Measurements from ENCODE around the gene SFT2D2.
"Not testable (repeated sequence)": the region's sequence is repeated elsewhere in the genome, so short reads cannot be mapped to it uniquely, and the experiment has no call there.

The SFT2D2 gene

DNA sequence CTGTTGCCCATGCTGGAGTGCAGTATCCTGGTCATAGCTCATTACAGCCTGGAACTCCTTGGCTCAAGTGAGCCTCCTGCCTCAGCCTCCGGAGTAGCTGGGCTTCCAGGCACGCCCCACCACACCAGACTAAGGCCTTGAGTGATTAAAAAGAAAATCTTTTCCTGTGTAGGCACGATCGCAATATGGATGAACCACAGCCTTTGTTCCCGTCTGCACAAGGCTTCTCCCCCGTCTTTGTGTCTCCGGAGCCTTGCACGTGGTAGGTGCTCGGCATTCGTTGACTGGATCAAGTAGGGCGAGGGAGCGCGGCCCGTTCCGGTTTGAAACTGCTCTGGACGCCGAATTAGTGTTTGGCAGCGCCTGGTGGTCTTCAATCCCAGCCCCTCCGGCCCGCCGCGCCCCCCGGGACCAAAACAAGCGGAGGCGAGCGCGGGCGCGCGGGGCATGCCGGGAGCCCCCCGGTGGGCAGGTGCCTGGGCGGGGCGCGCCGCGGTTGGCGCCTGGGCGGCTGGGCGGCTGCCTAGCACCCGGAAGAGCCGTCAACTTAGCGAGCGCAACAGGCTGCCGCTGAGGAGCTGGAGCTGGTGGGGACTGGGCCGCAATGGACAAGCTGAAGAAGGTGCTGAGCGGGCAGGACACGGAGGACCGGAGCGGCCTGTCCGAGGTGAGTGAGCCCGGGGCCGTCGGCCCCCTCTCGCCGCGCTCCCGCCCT, at the start of gene SFT2D2:
Gene SFT2D2, plus strand, starts transcription at position 529 of the 715 bp plus-strand sequence. Its CDS starts 76 bp downstream, at position 605.
- DNase-seq = peak; percentile 78

DNA sequence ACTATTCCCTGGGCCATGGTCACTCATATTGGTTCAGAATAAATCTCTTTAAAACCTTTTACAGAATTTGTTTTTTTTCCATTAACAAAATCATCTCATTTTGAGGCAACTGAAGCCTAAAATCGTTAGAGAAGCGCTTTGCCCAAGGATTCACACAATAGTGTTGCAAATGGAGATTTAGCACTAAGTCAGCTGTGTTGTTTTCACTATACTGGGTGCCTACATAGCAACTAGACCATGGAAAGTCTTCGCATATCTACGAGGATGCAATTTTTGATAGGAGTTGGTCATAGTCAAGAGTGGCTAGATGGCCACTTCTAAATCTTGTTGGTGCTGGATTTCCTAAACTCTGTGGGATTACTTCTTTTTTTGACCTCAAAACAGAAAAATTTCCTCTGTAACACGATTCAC, 47.6 kb upstream of the SFT2D2 start:
- DNase-seq = no peak

DNA sequence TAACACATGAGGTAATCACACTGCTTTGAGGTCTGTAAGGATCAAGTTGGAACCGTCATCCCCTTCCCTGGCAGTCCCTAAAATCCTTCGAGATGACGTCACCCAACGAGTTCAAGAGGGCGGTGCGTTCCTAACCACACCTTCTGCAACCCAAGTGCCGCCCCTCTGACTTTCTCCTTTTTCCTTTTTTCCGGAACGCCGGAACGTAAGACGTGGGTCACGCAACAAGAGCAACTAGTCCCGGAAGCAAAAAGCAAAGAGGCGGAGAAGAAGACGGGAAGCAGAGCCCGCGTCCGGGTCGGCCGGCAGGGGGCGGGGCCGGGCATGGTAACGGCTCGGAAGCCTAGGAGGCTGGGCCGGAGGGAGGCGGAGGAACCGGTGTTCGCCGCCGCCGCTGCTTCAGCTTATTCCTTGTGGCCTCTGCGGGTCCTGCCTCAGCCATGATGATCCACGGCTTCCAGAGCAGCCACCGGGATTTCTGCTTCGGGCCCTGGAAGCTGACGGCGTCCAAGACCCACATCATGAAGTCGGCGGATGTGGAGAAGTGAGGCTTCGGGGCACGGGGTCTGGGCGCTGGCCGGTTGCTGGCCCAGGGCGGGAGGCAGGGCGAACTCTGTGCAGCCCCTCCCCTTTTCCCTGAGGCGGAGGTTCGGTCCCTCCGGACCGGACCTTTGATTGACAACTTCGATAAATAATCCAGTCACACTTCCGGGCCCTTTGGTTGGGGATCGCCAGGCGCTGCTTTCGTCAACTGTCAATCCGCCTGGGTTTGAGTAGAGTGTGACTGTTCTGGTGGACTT, 47.0 kb upstream of the SFT2D2 start, which contains the start of gene TIPRL:
Gene TIPRL, plus strand, starts transcription at position 325 of the 800 bp plus-strand sequence. Its CDS starts 116 bp downstream, at position 441.
- DNase-seq = peak; percentile 88

DNA sequence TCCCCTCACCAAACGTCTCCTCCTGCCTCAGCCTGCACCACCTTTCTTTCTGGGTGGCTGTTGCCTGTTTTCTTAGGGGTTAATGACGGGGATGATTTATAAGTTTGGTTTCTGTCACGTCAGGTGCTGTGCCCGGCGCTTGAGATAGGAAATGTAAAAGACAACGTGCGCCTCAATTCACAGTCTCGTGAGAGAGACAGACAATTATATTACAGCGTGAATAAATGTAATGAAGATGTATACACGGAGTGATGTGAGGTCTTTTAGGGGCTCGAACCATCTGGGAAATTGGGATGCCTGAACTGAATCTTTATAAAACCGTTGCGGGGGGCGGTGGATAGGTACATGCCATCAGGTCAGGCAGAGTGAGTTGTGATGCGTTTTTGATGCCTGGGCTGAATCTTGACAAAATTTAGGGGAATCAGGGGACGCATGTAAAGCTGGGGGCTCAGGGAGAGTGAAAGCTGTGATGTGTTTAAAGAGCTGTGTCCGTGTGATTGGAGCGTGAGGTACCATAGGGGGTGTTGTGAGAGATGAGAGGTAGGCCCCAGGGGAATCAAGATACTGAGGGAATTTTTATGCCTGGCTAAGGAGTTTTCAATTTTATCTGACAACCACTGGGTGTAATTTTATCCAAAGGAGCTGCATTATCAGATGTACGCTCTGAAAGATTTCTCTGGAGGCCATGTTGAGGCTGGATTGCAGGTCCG, 46.2 kb upstream of the SFT2D2 start:
- DNase-seq = peak; percentile 71

DNA sequence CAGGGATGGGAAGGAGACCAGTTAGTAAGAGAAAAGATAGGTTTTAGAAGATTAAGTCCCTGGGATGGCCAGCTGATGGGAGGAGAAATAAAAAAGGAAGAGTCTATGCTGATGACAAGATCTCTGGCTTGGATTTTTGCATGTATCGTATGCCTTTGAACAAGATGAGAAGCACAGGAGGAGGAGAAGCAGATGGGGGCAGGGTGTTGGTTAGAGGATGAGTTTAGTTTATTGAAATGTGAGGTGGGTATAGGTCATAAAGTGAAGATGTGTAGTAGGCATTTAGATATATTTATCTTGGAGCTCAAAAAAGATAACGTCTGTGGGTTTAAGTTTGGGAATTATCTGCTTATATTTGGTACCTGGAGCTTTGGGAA, 45.7 kb upstream of the SFT2D2 start:
- no peak for DNase-seq

DNA sequence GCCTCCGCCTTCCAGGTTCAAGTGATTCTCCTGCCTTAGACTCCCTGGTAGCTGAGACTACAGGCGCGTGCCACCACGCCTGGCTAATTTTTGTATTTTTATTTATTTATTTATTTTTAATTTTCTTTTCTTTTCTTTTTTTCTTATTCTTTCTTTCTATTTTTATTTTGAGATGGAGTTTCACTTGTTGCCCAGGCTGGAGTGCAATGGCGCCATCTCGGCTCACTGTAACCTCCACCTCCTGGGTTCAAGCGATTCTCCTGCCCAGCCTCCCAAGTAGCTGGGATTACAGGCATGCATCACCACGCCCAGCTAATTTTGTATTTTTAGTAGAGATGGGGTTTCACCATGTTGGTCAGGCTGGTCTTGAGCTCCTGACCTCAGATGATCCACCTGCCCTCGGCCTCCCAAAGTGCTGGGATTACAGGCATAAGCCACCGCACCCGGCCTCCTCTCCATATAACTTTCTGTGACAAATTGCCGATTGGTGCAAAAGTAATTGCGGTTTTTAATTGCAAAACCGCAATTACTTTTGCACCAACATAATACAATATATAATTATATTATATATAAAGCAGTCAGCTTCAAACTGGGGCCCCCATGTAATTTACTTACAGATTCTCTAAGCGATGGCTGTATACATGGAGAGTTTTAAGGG, 44.6 kb upstream of the SFT2D2 start:
- not testable (repeated sequence) for DNase-seq

DNA sequence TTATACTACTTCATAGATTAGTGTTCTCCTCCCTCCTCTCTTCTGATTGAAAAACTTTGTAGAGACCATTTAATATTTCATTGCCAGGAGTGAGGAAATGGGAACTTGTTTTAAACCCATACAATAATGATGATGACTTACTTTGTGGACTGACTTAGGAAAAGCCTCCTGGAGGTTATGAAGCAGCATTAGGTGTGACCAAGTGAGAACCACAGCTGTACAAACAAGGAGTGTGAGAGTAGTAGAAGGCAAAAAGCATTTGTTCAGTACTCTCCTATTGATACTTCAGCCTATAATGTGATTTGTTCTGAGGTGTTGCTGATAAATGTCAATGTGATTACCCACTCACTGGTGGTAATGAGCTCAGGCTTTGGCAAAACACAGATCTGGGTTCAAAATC, 38.6 kb upstream of the SFT2D2 start:
- DNase-seq = no peak

DNA sequence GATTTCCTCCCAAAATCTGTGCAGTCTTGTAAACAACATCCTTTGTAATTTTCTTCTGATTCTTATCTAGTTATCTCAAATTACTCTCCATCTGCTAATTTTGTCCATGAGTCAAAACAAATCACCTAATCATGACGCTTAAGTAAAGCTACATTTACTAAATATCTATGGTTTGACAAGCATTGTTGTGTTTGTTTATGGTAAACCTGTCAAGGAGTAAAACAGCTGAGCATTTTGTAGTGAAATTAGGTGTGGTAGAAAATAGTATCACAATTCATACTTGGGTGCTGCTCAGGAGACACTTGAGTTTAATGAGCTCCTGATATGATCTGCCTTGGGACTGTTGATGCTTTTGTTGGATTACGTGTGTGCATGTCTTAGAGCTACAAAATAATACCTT, 35.4 kb upstream of the SFT2D2 start:
- DNase-seq = no peak

DNA sequence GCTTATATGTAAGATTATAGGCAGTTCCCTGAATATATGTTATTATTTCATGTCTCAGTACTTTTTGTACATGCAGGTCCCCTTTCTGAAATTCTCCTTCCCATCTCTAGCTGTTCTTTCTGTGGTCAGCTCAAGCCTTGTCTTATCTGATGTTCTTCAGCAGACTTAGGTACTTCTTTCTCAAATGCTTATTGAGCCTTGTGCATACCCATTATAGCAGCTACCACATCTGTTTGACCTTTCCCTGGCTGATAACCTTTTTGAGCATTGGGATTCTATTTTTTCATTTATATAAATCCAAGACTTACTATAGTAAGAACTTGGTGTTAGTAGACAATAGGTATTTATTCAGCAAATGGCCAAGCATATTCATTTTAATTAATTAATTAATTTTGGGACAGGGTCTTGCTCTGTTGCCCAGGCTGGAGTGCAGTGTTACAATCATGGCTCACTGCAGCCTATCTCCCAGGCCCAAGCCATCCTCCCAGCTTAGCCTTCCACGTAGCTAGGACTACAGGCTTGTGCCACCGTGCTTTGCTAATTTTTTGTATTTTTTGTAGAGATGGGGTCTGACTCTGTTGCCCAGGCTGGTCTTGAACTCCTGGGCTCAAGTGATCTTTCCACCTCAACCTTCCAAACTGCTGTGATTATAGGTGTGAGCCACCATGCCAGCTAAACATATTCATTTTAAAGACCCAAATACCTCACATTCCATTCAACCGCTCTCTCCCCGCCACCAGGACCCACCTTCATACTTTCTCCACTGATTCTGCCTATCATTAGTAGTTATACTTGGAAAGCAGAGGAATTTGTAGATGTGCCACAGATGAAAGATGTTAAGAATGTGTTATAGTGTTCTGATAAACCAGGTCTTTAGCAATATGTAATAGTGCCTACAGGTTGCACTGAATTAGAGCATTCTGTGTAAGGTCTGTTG, 30.3 kb upstream of the SFT2D2 start:
- no peak for DNase-seq

DNA sequence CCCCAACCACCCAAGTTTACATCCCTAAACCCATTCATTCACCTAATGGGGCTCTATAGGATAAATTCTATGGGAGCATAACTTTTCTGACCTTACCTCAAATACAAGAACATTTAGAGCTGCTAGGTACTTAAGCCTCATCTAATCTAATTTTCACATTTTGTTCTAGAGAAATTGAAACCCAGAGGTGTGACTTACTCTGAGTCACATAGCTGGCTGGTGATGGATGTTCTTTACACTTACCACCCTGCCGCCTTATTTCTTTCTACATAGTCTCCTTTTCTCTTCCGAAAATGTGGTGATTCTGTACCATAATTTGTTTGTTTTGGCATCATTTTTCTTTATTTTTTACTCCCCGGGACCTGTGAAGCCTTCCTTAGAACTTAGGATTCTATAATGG, 26.7 kb upstream of the SFT2D2 start:
- DNase-seq = no peak

DNA sequence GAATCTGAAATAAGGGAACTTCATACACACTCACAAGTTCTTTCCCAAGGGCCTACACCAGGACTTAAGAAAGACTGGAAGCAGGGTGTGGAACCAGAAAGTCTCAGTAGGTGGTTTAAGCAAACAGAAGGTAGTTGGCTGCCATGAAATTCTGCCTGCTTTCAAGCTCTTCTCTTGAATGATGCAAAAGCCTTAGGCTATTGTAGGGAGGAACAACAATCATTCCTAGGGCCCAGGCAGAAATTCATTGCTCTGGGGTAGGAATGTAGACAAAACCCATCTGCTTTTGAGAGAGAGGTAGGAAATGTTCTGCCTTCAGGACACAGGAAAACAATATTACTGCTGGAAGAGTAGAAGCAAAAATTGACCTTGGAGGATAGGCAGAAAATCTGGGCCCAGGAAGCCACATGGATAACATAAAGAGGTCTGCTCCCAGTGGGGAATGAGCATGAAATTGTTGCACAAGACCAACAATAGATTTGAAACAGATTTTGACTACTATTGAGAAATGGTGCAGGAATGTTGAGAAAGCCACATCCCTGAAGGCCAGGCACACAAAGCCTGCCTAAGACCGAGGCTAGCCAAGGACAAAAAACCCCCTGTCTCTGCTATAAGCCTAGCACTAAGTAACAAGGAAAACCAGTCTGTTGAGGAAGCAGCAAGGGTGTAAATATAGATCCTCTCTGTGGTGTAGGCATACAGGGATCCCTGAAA, 22.7 kb upstream of the SFT2D2 start:
- no peak for DNase-seq

DNA sequence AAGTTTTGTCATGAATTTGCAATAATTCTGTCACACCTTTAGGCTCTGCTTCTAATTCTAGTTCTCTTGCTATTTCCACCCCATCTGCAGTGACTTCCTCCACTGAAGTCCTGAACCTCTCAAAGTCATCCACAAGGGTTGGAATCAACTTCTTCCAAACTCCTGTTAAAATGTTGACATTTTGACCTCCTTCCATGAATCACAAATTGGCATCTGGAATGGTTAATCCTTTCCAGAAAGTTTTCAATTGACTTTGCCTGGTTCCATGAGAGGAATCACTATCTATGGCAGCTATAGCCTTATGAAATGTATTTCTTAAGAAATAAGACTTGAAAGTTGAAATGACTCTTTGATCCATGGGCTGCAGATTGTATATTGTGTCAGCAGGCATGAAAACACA, 19.7 kb upstream of the SFT2D2 start:
- DNase-seq = no peak

DNA sequence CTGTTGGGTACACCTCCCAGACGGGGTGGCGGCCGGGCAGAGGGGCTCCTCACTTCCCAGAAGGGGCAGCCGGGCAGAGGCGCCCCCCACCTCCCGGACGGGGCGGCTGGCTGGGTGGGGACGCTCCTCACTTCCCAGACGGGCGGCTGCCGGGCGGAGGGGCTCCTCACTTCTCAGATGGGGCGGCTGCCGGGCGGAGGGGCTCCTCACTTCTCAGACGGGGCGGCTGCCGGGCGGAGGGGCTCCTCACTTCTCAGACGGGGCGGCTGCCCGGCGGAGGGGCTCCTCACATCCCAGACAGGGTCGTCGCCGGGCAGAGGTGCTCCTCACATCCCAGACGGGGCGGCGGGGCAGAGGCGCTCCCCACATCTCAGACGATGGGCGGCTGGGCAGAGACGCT, 18.1 kb upstream of the SFT2D2 start:
- not testable (repeated sequence) for DNase-seq

DNA sequence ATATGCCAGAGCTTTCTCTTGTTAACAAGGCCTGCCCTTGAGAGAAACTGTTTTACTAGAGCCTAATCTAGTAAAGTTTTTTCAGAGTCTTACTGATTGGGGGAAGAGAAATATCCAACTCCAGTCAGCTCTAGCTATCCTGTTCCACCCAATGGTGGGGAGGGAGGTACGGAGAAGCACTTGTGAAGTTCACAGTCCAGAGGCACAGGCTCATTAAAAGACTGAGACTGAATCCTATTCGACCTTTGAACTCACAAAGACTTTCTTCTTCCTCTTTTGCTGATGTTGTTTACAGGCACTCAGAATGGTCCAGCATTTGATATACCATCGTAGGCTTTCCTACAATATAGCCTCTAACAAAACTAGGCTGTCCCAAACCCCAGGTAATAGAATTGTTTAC, 15.5 kb upstream of the SFT2D2 start:
- no peak for DNase-seq

DNA sequence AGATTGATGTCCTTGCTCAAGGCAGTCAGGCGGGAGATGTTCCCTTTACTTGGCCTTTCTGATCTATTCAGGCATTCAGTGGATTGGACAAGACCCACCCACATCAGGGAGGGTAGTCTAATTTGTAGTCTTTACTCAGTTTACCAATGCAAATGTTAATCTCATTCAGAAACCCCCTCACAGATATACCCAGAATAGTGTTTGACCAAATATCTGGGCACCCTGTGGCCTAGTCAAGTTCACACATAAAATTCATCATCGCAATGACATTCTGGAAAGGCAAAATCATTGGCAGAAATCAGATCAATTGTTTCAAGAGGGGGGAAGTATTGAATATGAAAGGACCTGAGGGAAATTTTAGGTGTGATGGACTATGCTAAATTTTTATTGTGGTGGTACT, 12.5 kb upstream of the SFT2D2 start:
- no peak for DNase-seq

DNA sequence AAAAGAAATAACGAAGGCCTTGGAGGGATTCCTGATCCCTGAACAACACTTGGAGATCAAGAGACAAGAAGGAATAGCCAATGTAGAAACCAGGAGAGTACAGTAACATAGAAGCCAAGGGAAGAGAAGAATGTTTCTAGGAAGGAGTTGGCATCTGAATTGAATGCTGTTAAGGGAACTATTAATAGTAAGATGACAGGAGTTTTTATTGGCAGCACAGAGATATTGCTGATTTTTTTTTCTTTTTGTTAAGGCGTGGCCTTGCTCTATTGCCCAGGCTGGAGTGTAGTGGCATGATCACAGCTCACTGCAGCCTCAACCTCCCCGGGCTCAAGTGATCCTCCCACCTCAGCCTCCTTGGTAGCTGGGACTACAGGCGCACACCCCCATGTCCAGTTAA, 9.6 kb upstream of the SFT2D2 start:
- no peak for DNase-seq

DNA sequence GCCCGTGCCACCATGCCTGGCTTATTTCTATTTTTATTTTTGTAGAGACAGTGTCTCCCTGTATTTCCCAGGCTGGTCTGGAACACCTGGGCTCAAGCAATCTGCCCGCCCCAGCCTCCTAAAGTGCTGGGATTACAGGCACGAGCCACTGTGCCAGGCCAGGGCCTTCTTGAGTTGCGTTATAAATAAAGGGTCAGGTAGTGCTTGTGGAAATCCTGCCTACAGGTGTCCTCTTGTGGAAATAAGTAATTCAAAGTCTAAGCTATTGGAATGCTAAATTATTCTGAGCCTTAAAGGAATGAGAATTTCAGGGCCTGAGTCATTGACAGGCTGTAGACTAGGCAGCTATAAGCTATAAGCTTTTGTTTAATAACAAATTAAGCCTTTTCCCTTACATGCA, 8.1 kb upstream of the SFT2D2 start:
- DNase-seq = no peak

DNA sequence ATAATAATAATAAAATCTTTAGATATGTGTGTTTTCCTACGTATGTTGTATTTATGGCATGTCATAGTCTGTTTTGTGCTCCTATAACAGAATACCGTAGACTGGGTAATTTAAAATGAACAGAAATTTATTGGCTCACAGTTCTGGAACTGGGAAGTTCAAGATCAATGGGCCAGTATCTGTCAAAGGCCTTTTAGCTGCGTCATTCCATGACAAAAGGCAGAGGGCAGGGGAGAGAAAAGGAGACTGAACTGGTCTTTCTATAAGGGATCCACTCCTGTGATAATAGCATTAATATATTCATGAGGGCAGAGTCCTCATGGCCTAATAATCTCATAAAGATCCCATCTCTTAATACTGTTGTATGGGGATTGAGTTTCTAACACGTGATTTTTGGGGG, 7.1 kb upstream of the SFT2D2 start:
- DNase-seq = no peak

DNA sequence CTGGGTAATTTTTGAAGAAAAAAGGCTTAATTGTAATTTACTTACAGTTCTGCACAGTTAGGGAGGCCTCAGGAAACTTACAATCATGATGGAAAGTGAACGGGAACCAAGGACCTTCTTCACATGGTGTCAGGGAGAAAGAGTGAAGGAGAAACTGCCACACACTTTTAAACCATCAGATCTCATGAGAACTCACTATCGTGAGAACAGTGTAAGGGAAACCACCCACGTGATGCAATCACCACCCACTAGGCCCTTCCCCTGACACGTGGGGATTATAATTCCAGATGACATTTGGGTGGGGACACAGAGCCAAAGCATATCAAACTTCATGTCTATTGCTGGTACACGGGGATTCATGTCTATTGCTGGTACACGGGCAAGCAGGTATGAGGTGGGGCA, 5.3 kb upstream of the SFT2D2 start:
- DNase-seq = no peak

DNA sequence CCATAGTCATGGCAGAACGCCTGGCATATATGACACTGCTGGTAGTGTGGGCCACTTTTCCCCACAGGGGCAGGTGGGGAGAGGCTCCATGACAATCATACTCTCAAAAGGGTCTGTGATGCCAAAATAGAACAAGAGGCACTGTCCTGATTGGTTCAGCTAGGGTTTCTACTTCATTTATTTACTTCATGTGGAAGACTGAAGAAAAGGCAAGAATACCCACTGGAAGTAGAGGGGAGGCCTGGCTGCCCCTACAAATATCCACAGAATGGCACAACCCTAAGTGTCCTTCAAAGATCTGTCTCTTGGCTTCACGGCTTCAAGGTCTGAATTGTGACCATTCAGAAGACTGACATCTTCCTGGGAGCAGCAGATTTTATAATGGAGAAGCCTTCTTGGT, 4.5 kb upstream of the SFT2D2 start:
- no peak for DNase-seq

DNA sequence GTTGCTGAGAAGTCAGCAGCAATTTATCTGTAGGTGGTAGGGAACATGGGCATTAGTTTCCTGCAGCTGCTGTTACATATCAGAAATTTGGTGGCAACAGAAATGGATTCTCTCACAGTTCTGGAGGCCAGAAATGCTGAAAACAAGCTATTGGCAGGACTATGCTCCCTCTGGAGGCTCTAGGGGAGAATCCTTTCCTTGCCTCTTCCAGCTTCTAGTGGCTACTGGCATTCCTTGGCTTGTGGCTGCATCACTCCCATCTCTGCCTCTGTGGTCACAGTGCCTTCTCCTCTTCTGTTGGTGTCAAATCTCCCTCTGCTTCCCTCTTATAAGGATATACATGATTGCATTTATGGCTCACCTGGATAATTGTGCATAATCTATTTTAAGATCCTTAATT, 2.5 kb upstream of the SFT2D2 start:
- DNase-seq = no peak
